ENCODE data around the gene STX10.

STX10 gene

GRCh38 chr19:13118424-13119193 is 31.6 kb downstream of the STX10 start:
- DNase-seq: no peak

- peak; percentile 86 for DNase-seq
Measured at GRCh38 chr19:13117772-13118423, 32.3 kb downstream of the STX10 start, which contains the start of gene NACC1. TSS of gene NACC1 (plus strand) at chr19:13118264. CDS start at chr19:13135208, 16,944 bp downstream.

DNA sequence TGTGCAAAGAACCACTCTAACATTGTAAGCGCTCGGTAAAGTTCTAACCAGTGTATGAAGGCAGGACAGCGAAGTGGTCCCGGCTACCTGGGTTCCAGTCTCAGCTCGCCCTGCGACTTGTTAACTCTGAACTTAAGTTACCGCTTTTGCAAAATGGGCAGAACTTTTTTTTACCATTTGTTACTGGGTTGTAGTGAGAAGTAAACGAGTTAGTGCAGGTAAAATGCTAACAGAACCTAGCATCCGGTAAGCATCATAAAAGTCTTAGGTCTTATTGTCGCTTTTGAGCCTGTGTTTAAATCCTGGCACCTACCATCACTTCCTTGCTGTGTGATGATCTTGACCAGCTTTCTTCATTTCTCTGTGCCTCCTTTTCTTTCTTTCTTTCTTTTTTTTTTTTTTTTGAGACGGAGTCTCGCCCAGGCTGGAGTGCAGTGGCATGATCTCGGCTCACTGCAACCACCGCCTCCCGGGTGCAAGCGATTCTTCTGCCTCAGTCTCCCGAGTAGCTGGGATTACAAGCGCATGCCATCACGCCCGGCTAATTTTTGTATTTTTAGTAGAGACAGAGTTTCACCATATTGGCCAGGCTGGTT is 32.9 kb downstream of the STX10 start:
- no peak for DNase-seq

GRCh38 chr19:13116282-13117175 is 33.6 kb downstream of the STX10 start, which contains the start of gene TRMT1:
TSS of gene TRMT1 (minus strand) at chr19:13116740. CDS start at chr19:13116399, 341 bp downstream.
- DNase-seq: peak; percentile 81

GRCh38 chr19:13115936-13116281 is 34.3 kb downstream of the STX10 start:
- DNase-seq: no peak

DNA sequence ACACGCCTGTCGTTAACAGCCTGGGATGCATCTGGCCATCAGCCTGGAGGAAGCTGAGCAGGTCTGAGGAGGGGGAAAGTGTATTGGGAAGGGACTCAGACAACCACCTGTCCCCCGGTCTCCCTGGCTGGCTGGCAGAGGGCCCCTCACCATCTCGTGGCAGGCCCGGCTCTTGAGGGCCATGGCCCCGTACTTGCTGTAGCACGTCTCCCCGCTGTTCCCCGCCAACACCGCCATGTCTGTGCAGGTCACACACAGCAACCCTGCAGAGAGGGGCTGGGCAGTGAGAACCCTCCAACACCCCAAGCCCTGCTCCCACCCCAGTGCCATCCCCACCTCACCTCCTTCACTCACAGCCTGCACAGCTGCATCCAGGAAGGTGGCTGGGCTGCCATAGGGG is 37.6 kb downstream of the STX10 start:
- no peak for DNase-seq

GRCh38 chr19:13110099-13110610 is 40.0 kb downstream of the STX10 start:
- DNase-seq: no peak

DNA sequence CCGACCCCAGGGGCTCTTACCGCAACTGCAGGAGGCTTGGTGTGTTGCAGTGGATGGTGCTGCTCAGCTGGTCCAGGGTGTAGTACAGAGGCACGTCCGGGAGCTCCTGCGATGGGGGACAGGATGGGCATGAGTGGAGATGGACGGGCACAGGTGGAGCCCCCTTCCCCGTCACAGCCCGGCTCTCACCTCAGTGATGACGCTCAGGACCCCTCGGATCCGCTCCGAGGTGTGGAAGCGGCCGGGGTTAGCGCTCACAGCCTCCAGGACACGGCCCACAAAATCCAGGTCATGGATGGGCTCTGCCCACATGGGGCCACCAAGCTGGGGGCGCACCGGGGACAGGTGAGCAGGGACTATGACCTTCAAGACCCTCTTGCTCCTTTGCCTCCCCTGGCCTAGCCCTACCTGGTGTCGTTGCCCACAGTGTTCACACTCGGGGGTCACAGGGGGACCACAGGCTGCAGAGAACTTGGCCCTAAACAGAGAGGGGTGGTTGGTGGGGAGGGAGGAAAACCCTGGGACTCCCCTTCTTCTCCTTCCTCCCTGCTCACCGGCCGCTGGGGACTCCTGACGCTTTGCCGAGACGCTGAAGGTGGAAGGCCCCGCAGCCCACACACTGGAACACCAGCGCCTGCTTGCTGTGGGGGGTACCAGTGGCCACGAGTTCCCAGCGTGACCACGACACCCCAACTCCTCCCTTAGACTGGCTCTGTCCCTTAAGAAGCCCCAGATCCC is 40.6 kb downstream of the STX10 start:
- no peak for DNase-seq

DNA sequence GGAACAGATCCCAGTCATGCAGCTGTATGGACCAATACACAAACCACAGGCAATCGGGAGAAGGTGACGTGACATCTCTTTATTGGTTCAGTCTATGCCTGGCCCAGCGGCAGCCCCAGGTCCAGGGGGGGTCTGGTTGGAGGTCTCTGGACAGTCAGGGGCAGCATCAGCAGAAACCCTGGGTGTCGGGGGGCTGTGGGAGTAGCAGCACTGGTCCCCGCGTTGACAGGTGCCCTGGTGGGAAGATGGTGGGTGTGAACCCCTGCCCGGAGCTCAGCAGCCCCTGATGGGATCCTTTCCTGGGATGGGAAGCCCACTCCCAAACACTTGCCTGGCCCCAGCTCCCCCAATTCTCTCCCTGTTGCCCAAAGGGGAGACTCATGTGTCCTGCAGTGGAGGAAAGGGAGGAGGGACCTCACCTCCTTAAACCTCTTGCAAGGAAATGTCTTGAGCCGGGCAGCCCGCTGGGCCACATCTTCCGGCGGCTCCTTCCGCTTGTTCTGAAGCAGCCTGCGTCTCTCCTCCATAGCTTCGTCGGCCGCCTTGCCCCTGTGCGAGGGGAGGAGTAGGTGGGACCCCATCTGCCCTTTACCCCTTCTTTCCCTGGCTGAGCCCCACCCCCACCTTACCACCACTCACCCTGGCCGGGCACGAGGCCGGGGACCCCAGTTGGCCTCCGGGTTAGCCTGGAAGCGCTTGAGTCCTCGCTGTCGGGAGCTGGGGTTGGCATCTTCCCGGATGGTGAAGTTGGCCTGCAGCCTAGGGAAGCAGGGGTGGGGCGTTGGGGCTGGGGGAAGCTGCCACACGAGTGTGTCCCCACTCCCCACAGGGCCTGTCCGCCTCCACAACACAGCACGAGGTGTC is 45.1 kb downstream of the STX10 start:
- DNase-seq: peak; percentile 34

GRCh38 chr19:13104360-13104847 is 45.8 kb downstream of the STX10 start:
- peak; percentile 55 for DNase-seq

- no peak for DNase-seq
Measured at GRCh38 chr19:13103581-13104359, 46.4 kb downstream of the STX10 start.

- no peak for DNase-seq
Measured at GRCh38 chr19:13102666-13103580, 47.3 kb downstream of the STX10 start, which contains the start of gene LYL1. TSS of gene LYL1 (minus strand) at chr19:13102858. CDS start at chr19:13101171, 1,687 bp downstream.

DNA sequence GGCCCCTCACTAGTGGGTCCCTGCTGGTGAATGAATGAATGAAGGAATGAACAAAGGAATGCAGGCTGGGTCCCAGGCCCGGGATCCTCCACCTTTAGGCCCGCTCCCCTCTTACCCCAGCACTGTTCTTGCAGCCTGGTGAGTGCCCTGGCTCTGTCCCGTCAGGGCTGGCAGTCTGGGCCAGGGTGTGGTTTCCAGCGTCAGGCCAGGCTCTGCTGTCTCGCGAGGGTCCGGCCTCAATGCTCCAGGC is 47.8 kb downstream of the STX10 start:
- DNase-seq: no peak

GRCh38 chr19:13101590-13102415 is 48.4 kb downstream of the STX10 start:
- DNase-seq: no peak

GRCh38 chr19:13100841-13101589 is 49.2 kb downstream of the STX10 start:
- DNase-seq: no peak

DNA sequence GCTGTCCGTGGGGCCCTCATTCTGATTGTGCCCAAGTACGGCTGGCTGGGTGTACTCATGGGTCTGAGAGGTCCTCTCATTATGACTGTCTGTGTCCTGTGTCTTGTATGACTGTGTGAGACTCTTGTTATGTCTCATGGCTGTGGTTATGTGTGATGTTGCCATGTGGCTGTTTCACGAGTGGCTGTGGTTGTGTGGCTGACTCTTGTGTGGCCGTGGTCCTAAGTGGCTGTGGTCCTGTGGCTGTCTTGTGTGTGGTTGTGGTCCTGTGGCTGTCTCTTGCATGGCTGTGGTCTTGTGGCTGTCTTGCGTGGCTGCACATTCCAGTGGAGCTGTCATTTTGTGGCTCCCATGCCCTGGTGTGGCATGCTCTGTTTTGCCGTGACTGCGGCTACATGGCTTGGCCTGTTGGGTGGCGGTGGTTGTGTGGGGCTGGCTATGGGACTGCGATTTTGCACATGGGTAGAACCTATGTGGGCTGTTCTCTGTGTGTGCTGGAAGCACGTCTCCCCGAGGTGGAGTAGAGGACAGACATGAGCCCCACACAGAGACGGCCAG is 50.1 kb downstream of the STX10 start:
- DNase-seq: peak; percentile 57
